Tibial artery (tissue), 4 donors: ENCODE measurements around the gene CPEB4.

ENCODE experiments used
- DNase-seq, 2 donors: peaks; one replicate each; pipeline ENCODE4 v3.0.0-alpha.2; 2019
- H3K27ac ChIP-seq, 2 donors: fragments of 200-600 bp; sonication (generic) in 1 of 2; 1 replicate in 1 of 2; 2 replicates in 1 of 2; pipeline ENCODE4 v1.5.1; 2018 to 2019; ENCODE audit warnings: mild to moderate bottlenecking in 1 of 2
- H3K27me3 ChIP-seq, 2 donors: fragments of 200-600 bp; sonication (generic) in 1 of 2; one replicate each; pipeline versions ENCODE4 v1.5.1 to v1.6.0; 2016 to 2019
- H3K36me3 ChIP-seq, 3 donors: fragments of 200-600 bp; sonication (generic) in 2 of 3; one replicate each; pipeline ENCODE4 v1.5.1; 2016 to 2019; ENCODE audit warnings: mild to moderate bottlenecking in 2 of 3
- H3K4me1 ChIP-seq, 4 donors: fragments of 200-600 bp; sonication (generic) in 2 of 4; 1 replicate in 3 of 4; 2 replicates in 1 of 4; pipeline ENCODE4 v1.5.1; 2016 to 2019
- H3K4me3 ChIP-seq, 2 donors: fragments of 200-600 bp; sonication (generic) in 1 of 2; 1 replicate in 1 of 2; 2 replicates in 1 of 2; pipeline ENCODE4 v1.5.1; 2018 to 2019; ENCODE audit warnings: mild to moderate bottlenecking in 2 of 2
- H3K9me3 ChIP-seq, 3 donors: fragments of 200-600 bp; sonication (generic) in 1 of 3; one replicate each; pipeline ENCODE4 v1.5.1; 2016 to 2019
- intact Hi-C: fragments of 100-400 bp; cut with DNase I; formaldehyde crosslinking; loops from one replicate; pipeline ENCODE4 v1.15.0; 2023; ENCODE audit warnings: low total_unique reads
- TF ChIP-seq, protein P1 (sequence below), 2 experiments: fragments of 200-600 bp in 1 of 2; fragments of 450-650 bp in 1 of 2; IDR thresholded peaks; one replicate each; pipeline ENCODE4 v1.5.1; 2017 to 2019; ENCODE audit warnings: antibody characterized with exemption in 2 of 2, mild to moderate bottlenecking in 1 of 2, moderate library complexity in 1 of 2

The CPEB4 gene

DNA sequence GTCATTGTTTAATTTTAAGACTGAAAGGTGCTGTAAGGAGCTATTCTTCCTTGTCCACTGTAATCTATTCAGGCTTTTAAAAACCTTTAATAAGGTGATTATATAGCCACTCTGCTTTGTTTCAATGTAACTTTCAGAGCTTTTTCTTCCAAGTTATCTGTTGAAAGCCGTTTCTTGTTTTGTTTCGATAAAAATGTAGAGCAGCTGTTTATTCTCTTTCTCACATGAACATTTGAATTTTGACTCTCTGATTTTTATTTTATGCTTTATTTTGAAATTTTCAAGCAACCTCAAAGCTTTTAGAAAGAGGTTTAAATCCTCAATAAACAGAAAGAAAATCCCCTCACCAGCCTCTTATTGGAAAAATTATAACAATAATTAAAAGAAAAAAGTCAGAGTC lies 47.2 kb downstream of the CPEB4 start:
- H3K9me3 ChIP-seq: no peaks in the 10 kb centered on the region
- intact Hi-C loops: no loop called here
- H3K4me1 ChIP-seq: peaks cover 0 to 12% (median 0%) of the 10 kb centered on the region in 4 donors
- DNase-seq: no peak
- no peaks in the 10 kb centered on the region for H3K27me3 ChIP-seq
- H3K4me3 ChIP-seq: no peak overlapping the region
- TF ChIP-seq, protein P1, sequence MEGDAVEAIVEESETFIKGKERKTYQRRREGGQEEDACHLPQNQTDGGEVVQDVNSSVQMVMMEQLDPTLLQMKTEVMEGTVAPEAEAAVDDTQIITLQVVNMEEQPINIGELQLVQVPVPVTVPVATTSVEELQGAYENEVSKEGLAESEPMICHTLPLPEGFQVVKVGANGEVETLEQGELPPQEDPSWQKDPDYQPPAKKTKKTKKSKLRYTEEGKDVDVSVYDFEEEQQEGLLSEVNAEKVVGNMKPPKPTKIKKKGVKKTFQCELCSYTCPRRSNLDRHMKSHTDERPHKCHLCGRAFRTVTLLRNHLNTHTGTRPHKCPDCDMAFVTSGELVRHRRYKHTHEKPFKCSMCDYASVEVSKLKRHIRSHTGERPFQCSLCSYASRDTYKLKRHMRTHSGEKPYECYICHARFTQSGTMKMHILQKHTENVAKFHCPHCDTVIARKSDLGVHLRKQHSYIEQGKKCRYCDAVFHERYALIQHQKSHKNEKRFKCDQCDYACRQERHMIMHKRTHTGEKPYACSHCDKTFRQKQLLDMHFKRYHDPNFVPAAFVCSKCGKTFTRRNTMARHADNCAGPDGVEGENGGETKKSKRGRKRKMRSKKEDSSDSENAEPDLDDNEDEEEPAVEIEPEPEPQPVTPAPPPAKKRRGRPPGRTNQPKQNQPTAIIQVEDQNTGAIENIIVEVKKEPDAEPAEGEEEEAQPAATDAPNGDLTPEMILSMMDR (IDR thresholded peaks at IDR 0.05): no peak
- no peak overlapping the region for H3K27ac ChIP-seq
- H3K36me3 ChIP-seq: no peaks in the 10 kb centered on the region

DNA sequence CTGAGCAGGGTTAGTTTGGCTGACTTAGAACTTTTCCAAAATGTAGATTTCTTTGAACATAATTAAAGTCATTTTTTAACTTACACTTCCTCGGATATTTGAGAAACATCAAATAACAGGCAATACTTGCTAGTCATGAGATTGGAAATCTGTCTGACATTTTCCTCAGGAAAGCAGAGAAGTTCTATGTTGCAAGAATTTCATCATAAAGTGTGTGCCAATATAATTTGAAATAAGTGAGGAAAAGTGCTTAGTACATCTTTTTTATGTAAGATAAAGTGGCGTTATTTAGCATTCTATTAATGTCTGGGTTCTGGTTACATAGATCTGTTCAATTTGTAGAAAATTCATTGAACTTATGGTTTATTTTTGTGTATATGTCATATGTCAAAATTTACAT lies 52.1 kb downstream of the CPEB4 start:
- Histone ChIP-seq H3K9me3 (no peaks in the 10 kb centered on the region), H3K27ac (no peak overlapping the region), H3K4me3 (no peak overlapping the region), H3K27me3 (no peaks in the 10 kb centered on the region), H3K36me3 (peaks cover 2 to 8% (median 6%) of the 10 kb centered on the region in 3 donors), H3K4me1 (peaks cover 0 to 10% (median 2%) of the 10 kb centered on the region in 4 donors)
- TF ChIP-seq, protein P1 (IDR thresholded peaks at IDR 0.05): no peak
- intact Hi-C loops: no loop called here
- no peak for DNase-seq

DNA sequence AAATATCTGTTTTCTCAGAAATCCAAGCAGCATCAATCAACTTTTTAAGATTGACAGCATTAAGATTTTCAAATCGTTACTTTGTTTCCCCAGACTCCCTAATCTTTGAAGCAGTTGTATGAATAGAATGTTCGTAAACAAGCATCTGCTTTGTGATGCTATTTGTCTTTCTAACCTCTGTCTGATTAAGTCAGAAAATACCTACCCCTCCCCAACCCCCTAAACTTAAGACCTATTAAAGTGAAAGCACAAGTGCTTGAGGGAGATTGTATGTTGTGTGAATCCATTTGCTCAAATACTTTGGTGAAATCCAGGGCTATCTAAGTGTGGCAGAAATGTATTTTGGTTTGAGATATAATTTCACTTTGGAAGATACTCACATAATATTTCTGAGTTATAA lies 53.0 kb downstream of the CPEB4 start:
- Histone ChIP-seq H3K36me3 (peaks cover 10 to 17% (median 13%) of the 10 kb centered on the region in 3 donors), H3K27me3 (no peaks in the 10 kb centered on the region), H3K9me3 (no peaks in the 10 kb centered on the region), H3K4me1 (peaks cover 0 to 10% (median 2%) of the 10 kb centered on the region in 4 donors), H3K27ac (no peak overlapping the region), H3K4me3 (no peak overlapping the region)
- TF ChIP-seq, protein P1 (IDR thresholded peaks at IDR 0.05): no peak
- intact Hi-C loops: no loop called here
- no peak for DNase-seq

DNA sequence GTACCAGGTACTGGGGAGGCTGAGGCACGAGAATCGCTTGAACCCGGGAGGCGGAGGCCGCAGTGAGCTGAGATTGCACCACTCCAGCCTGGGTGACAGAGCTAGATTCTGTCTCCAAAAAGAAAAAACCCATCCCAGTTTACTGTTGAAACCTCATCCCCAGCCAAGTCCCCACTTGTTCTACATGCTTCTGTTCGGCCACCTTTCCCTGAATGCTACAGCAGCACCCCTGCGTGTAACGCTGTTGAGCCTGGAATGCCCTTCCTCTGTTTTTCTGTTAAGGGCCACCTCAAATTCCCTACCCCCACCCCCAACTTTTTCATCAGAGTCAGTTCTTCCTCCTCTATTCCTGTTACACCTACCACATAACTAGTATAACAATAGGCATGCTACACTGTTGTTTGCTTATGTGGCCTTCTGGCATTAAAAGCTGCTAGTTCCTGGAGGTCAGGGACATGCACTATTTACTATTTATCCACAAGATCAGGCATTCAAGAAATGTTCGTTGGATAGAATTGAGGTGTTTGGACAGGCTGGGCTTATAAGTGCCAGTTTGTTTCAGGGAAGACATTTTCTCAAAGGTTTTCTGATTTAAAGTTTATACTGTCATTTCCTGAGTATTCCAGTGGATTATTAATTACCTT lies 53.7 kb downstream of the CPEB4 start:
- intact Hi-C loops: no loop called here
- TF ChIP-seq, protein P1 (IDR thresholded peaks at IDR 0.05): no peak
- Histone ChIP-seq H3K27ac (no peak overlapping the region), H3K36me3 (peaks cover 18 to 25% (median 18%) of the 10 kb centered on the region in 3 donors), H3K27me3 (no peaks in the 10 kb centered on the region), H3K4me1 (peaks cover 0 to 10% (median 2%) of the 10 kb centered on the region in 4 donors), H3K9me3 (no peaks in the 10 kb centered on the region), H3K4me3 (no peak overlapping the region)
- no peak for DNase-seq

DNA sequence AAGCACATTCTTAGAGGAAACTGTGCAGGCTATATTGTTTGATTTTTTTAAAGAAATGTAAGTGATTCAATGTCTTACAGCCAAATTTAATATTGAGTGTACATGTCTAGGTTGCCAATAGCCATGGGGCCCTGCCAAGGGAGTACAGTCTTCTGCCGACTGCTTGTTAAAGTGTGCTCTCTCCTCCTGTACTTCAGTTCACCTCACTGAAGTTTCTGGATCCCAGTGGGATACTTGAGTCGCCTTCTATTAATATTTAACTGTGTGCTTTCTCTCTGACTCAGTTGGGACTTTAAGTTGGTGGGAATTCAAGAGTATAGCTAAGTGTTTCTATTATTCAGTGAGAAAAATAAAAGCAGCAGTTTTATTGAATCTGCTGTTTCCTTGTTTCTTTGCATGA lies 56.4 kb downstream of the CPEB4 start:
- H3K4me3 ChIP-seq: no peak overlapping the region
- peaks cover 0 to 10% (median 2%) of the 10 kb centered on the region in 4 donors for H3K4me1 ChIP-seq
- H3K27ac ChIP-seq: no peak overlapping the region
- no peak for DNase-seq
- intact Hi-C loops: no loop called here
- no peaks in the 10 kb centered on the region for H3K27me3 ChIP-seq
- H3K36me3 ChIP-seq: peaks cover 18 to 45% (median 22%) of the 10 kb centered on the region in 3 donors
- no peaks in the 10 kb centered on the region for H3K9me3 ChIP-seq
- TF ChIP-seq, protein P1 (IDR thresholded peaks at IDR 0.05): no peak
